Choroid plexus epithelial cell (primary cell): Measurements from ENCODE around the gene ACADVL.

ENCODE experiments used
- DNase-seq: peaks from one replicate; pipeline ENCODE4 v3.0.0-alpha.2; 2010; ENCODE audit warnings: low read depth
- H3K4me3 ChIP-seq: 2 replicates; pipeline ENCODE4 v1.5.1; 2011; ENCODE audit warnings: low read depth, mild to moderate bottlenecking, control low read depth, low read length, moderate library complexity
- CTCF ChIP-seq: conservative IDR thresholded peaks from 2 replicates; pipeline ENCODE4 v1.5.1; 2011; ENCODE audit warnings: low read depth, mild to moderate bottlenecking, control low read depth, inconsistent platforms, low read length, moderate library complexity

ACADVL gene

DNA sequence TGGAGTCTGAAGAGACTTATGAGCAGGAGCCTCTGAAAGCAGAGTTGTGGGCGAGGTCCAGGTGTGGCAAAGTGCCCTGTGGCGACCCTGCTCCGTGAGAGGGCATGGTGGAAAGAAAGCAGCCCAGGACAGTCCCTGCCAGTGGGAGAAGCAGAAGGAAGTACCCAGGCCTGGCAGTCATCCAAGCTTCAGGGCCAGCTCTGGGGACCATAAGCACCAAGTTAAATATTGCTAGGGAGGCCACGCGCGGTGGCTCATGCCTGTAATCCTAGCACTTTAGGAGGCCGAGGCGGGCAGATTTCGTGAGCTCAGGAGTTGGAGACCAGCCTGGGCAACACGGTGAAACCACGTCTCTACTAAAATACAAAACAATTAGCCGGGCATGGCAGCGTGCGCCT is 35.6 kb upstream of the ACADVL start:
- no peak for DNase-seq
- no peak overlapping the region for H3K4me3 ChIP-seq
- no peak for TF ChIP-seq CTCF

DNA sequence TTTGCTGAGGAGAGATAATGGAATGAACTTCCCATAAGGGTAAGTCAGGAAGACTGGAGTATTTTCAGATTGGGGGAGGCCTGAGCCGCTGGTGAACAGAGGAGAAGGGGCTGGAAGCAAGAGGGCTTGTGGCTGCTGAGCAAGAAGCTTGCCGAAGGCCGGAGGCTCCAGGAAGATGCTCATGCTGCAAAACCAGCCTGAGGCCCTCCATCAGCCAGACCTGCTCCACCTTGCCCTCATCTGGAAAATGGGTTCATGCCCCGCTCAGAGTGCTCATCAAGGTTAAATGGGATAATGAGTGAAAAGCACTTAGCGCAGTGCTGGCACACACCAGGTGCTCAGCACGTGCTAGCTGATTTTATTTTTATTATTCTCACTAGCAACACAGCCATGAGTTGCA is 35.1 kb upstream of the ACADVL start:
- no peak overlapping the region for H3K4me3 ChIP-seq
- DNase-seq: no peak
- TF ChIP-seq CTCF: no peak

DNA sequence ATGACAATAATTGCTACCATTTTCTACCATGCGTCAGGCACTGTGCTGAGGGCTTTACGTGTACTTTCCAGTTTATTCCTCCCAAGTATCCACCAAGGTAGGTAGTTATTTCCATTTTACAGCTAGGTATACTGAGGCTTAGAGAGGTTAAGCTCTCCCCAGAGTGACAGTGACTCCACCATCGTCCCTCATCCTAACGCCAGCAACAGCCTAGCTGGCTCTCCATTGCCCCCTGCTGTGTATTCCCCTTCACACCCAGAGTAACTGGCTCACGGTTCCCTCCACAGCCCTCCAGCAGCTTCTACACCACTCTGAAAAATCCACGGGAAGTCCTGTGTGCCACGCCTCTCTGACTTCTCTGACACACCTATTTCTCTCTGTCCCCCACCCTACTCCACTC is 33.5 kb upstream of the ACADVL start:
- DNase-seq: no peak

DNA sequence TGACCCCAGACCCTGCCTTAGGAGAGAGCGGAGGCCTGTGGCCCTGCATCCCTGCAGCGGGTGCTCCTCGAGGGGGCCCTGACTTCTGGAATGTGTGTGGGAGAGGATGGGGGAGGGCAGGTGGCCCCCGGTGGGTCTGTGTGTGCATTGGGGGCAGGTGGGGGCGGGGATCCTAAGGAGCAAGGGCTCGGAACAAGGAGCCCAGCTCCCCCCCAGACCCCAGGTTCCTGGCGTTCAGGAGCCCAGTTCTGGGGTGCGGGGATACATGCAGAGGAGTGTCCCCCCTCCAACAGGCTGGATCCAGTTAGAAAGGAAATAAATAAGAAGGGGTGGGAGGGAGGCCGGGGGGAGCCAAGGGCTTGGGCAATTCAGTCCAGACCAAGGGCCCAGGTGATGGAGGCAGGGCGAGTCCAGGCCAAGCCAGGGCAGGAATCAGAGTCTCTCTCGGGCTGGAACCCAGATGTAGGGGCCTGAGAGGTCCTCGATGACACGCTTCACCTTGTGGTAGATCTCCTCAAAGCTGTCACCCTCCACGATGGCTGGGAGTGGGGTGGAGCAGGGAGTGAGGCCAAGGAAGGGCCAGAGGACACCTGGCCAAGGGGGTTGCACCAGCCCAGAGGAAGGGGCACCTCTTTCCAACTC is 29.3 kb upstream of the ACADVL start:
- TF ChIP-seq CTCF: no peak
- no peak overlapping the region for H3K4me3 ChIP-seq
- no peak for DNase-seq

More for the DNA sequence above, 33.5 kb upstream of the ACADVL start:
- peak; percentile 15 for TF ChIP-seq CTCF
- H3K4me3 ChIP-seq: no peak overlapping the region

DNA sequence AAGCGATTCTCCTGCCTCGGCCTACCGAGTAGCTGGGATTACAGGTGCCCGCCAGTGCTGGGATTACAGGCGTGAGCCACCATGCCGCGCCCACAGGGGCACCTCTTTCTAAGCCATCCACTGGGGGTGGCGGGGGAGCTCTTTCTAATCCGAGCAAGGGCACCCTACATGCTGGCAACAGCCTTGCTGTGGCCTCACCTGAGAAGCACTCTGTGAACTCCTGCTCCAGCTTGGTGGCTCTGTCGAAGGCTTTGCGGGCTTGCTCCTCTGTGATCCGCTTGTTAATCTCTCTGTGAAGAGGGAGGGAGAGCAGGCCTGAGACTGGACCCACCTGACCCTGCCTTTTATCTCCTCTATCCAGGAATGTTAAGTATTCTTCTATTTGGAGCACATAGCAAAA is 28.7 kb upstream of the ACADVL start:
- no peak for TF ChIP-seq CTCF
- no peak overlapping the region for H3K4me3 ChIP-seq
- no peak for DNase-seq

- TF ChIP-seq CTCF: no peak
- H3K4me3 ChIP-seq: no peak overlapping the region
- peak; percentile 46 for DNase-seq
These were observed 28.0 kb upstream of the ACADVL start for GRCh38 chr17:7191571-7192270.
